ENCODE data around the gene OR51B5.
"Not testable (repeated sequence)": the region's sequence is repeated elsewhere in the genome, so short reads cannot be mapped to it uniquely, and the experiment has no call there.

OR51B5 gene

DNA sequence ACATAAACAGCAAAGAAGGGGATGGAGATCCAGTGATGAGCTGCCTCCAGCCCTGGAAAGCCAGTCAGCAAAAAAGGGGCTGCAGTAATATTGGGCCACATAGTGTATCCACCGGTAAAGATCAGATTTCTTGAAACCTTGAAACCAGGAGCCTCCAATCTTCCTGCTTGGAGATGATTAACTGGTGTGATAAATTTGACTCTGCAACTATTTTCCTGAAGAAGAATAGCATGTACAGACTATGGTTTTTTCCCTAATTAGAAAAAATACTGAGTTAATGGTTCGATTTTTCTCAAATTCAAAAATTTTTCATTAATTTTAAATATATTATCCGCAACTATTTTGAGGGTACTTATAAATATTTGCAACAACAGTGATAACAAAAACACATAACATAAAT is 19.1 kb downstream of the OR51B5 start, which contains the start of gene OR51B2:
Gene OR51B2 (minus strand): TSS at position 101 of the 400 bp plus-strand sequence. CDS start 0 bp downstream, at position 101.
- FAIRE-seq = no peak

DNA sequence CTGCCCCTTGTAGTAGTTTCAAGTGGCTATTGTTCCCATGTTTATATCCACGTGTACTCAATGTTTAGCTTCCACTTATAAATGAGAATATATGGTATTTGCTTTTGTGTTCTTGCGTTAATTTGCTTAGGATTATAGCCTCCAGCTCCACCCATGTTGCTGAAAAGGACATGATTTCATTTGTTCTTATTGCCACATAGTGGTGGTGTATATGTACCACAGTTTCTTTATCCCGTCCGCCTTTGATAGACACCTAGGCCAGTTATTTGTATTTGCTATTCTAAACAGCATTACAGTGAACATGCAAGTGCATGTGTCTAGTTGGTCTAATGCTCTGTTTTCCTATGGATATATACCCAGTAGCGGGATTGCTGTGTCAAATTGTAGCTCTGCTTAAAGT is 26.0 kb downstream of the OR51B5 start:
- no peak for FAIRE-seq

DNA sequence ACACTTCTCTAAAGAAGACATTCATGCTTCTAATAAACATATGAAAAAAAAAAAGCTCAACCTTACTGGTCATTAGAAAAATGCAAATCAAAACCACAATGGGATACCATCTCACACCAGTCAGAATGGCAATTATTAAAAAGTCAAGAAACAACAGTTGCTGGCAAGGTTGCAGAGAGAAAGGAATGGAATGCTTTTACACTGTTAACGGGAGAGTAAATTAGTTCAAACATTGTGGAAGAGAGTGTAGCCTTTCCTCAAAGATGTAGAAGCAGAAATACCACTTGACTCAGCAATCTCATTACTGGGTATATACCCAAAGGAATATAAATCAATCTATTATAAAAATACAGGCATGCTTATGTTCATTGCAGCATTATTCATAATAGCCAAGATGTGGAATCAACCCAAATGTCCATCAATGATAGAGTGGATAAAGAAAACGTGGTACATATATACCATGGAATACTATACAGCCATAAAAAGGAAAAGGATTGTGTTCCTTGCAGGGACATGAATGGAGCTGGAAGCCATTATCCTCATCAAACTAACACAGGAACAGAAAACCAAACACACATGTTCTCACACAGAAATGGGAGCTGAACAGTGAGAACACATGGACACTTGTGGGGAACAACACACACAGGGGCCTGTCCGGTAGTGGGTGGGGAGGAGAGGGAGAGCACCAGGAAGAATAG is 29.8 kb downstream of the OR51B5 start:
- FAIRE-seq = not testable (repeated sequence)

DNA sequence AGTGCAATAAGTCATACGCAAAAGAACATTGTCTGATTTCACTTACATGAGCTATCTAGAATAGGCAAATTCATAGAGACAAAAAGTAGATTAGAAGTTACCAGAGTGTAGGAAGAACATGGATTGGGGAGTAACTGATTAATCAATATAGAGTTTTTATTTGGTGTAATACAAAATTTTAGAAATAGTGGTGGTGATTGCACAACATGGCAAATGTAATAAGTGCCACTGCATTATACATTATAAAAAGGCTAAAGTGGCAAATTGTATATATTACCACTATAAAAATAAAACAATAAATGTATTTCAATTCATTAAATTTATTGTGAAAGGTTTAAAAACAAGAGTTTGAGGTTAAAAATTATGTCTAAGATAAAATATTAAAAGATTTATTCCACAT is 32.9 kb downstream of the OR51B5 start:
- no peak for FAIRE-seq

DNA sequence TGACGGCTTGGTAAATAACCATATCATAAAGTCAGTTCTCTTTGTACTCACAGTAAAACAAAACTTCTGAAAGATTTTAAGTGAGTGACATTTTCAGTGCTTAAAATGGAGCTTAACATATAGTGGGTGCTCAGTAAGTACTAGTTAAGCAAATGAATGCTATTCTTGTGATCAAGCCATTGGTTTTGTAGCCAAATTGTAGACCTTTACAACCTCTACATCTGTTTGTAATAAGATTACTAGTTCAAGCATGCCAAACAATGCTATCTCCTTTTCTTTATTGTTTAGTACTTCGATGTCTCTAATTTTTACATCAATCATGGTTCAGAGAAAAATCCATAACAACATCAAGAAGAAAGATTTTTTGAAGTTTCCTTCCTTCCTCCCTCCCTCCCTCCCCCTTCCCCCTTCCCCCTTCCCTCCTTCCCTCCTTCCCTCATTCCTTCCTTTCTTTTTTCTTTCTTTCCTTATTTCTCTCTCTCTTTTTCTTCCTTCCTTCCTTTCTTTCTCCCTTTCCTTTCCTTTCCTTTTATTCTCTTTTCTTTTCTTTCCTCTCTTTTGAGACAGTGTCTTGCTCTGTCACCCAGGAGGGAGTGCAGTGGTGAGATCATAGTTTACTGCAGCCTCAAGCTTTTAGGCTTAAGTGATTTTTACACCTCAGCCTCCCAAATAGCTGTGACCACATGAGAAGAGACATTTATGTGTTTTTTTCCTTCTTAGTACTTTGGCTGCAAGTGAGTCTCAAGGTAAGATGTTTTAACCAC is 35.9 kb downstream of the OR51B5 start:
- no peak for FAIRE-seq

DNA sequence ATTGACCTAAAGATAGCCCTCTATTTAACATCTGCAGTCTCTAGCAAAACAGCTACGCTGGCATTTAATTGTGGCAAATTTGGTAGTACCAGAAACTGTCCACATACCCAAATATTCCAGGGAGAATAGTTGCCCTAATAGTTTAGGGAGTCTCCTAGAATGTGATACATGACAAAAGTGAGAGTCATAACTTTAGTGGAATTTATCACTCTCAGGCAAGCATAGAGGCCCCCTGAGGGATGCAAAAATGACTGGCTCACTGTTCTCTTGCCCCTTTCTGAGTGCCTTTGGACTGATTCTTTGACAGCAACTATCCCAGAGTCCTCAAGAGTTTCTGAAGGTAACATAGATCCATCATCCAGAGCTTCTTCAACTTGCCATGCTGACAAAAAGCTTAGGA is 39.3 kb downstream of the OR51B5 start:
- FAIRE-seq = no peak

DNA sequence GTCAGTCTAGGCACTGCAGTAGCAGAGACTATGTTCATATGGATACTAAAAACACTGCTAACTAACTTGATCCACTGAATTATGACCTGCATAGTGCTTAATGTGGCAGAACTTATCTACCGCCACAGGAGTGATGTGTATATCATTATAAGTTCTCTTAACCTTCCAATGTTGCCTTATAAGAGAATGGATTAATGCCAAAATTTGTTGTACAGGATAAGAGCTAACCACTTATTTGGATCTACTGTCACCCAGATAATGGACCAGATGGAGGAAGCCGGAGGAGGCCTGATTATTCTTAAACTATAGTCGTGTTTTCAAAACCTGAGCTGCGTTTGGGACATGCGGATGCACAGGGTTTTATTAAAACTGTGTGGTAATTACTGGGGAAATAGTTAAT is 39.7 kb downstream of the OR51B5 start:
- no peak for FAIRE-seq

DNA sequence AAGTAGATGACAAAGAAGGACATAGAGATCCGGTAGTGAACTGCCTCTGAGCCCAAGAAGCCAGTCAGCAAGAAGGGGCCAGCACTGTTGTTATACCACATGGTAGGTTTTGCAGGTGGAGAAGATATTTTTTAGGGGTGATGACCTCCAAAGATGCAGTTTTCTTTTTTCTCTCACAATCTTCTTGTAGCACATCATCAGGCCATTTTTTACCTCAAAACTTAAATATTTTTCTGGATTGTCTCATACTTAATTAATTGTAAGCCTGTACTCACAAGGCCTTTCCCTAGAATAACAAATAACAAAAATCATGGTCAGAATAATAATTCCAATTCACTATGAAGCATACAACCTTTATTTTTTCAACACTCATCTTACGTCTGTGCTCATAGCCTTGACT is 41.5 kb downstream of the OR51B5 start, which contains the start of gene OR51B4:
Gene OR51B4 (minus strand): TSS at position 101 of the 400 bp plus-strand sequence. CDS start 0 bp downstream, at position 101.
- FAIRE-seq = no peak

DNA sequence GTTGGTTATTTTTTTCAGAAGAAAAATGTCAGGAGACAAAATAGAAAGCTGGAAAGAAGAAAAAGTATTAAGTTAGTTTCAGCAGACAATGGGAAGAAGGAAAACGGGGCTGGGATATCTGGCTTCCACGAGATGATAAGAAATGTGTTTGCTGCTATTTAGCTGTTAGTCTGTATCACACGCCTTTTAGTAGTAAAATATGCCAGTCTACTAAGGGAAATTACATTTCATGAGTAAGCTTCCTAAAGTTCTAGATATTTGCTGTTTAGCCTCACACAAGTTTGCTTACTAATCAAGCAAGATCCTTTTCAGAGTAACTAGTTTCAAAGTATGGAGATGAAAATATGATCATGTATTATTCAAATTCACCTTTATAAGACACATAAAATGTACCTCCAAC is 43.1 kb downstream of the OR51B5 start:
- FAIRE-seq = no peak

DNA sequence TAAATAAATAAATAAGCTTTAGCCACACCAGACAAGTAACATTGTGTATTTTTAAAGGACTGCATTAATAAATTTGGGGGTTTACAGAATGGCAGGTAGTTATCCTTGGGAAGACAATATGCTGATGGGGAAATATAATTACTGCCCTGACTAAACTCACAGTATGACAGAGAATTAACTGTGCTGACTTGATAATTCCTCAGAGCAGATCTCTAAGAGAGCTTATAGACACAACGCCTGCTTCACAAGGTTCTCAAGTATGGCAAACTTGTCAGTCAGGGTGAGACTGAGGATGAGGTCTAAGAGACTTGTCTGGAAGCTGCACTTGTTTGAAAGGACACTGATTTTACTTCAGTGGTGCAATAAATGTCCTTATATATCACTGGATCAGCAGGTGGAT is 44.9 kb downstream of the OR51B5 start:
- FAIRE-seq = no peak

DNA sequence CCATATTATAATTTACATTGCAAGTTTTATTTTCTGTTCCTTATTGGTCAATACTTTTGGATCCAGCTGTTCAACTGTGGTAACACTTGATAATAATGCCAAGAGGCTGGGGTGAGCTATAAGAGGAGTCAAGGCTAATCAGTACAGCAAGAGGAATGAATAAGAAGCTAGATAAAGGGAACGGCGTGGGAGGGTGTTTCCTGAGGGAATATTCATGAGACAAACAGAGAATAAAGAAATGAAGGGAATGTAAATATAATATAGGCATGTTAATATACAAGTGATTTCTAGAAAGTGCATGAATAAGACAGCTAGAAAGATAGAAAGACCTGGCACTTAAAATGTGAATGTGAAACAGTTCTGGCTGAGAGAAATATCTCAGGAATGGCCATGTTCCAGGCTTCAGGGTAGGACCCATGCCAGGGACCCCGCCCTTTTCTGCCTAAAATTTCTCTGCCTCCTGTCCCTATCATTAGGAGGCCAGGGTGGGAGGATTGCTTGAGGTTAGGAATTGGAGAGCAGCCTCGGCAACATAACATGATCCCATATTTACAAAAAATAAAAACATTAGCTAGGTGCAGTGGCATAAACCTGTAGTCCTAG is 45.5 kb downstream of the OR51B5 start:
- FAIRE-seq = no peak

DNA sequence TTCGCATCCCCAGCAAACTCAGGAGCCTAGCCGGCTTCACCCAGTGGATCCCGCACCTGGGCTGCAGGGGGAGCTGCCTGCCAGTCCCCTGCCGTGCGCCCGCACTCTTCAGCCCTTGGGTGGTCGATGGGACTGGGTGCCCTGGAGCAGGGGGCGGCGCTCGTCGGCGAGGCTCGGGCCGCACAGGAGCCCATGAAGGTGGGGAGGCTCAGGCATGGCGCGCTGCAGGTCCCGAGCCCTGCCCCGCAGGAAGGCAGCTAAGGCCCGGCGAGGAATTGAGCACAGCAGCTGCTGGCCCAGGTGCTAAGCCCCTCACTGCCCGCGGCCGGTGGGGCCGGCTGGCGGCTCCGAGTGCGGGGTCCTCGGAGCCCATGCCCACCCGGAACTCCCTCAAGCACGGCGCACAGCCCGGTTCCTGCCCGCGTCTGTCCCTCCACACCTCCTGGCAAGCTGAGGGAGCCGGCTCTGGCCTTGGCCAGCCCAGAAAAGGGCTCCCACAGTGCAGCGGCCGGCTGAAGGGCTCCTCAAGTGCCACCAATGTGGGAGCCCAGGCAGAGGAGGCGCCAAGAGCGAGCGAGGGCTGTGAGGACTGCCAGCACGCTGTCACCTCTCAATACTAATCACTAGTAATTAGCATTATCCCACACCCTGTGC is 48.9 kb downstream of the OR51B5 start:
- FAIRE-seq = not testable (repeated sequence)

DNA sequence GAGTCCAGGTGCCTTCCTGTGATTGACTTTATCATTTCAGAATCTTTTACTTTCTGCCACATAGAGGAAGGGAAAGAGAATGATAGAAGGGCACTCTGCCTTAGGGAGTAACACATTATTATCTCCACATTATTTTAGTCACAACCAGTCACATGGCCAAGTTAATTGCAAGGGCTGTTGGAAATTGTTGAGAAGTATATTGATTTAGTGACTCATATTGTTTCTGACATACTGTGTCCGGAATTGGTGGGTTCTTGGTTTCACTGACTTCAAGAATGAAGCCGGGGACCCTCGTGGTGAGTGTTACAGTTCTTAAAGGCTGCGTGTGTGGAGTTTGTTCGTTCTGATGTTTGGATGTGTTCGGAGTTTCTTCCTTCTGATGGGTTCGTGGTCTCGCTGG is 50.3 kb downstream of the OR51B5 start:
- FAIRE-seq = no peak
